ENCODE data around the gene KLHDC7B. TPM values are rescaled to one million over a fixed set of nuclear protein-coding genes. Genes with fewer than 3 reads are reported as not detected.
A peak's percentile ranks its signal among the peaks of the same experiment; 100 is the strongest.

The KLHDC7B gene
- total and polyA plus RNA-seq, 2 of the 13 experiments (the other 11 are each of a cell fraction or from before 2014, with no cell fraction given), result 0.11 TPM; not detected in 1

DNA sequence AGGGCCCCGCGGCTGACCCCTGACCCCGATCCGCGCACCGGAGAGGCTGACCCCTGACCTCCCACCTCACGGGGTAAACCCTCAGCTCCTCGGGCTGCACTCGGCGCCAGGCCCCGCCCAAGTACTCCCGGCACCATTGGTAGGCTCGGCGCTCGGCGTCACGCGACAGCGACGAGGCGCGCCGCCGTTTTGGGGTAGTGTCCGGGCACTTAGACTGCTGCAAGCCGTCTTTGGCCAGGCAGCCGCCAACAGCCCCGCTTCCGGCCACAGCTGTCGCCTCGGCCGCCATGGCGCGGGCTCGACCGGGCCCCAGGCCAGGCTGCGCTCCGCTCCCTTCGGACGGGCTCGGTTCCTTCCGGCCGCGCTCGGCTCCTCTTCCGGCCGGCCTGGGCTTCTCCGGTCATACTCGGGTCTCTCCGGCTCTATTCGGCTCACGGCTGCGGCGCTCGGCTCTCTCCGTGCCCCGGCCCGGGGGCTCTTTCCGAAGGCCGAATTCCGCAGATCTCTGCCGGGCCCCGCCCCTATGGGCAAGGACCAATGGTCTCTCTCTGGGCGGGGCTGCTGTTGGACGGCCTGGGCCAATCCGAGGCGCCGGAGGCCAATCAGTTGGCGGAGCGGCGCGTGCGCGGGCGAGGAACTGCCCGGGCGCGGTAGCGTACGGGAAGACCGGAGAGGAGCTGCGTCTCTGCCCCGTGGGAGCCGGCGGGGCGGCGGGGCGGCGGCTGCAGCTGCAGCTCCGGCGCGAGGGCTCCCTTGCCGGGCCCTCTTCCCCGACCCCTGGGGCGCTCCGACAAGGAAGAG lies 37.0 kb downstream of the KLHDC7B start, which contains the start of gene CHKB (continued):
- TF ChIP-seq, protein P1, sequence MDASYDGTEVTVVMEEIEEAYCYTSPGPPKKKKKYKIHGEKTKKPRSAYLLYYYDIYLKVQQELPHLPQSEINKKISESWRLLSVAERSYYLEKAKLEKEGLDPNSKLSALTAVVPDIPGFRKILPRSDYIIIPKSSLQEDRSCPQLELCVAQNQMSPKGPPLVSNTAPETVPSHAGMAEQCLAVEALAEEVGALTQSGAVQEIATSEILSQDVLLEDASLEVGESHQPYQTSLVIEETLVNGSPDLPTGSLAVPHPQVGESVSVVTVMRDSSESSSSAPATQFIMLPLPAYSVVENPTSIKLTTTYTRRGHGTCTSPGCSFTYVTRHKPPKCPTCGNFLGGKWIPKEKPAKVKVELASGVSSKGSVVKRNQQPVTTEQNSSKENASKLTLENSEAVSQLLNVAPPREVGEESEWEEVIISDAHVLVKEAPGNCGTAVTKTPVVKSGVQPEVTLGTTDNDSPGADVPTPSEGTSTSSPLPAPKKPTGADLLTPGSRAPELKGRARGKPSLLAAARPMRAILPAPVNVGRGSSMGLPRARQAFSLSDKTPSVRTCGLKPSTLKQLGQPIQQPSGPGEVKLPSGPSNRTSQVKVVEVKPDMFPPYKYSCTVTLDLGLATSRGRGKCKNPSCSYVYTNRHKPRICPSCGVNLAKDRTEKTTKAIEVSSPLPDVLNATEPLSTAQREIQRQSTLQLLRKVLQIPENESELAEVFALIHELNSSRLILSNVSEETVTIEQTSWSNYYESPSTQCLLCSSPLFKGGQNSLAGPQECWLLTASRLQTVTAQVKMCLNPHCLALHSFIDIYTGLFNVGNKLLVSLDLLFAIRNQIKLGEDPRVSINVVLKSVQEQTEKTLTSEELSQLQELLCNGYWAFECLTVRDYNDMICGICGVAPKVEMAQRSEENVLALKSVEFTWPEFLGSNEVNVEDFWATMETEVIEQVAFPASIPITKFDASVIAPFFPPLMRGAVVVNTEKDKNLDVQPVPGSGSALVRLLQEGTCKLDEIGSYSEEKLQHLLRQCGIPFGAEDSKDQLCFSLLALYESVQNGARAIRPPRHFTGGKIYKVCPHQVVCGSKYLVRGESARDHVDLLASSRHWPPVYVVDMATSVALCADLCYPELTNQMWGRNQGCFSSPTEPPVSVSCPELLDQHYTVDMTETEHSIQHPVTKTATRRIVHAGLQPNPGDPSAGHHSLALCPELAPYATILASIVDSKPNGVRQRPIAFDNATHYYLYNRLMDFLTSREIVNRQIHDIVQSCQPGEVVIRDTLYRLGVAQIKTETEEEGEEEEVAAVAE (CRISPR knock-in tag; IDR thresholded peaks at IDR 0.05; ENCODE audit: borderline replicate concordance), result 0 out of 2 replicates have a peak, but pooled peaks have one; percentile 39
- no peak for TF ChIP-seq ZNF260 (CRISPR knock-in tag; IDR thresholded peaks at IDR 0.05; ENCODE audit: borderline replicate concordance, low read depth)
- TF ChIP-seq, protein P2, sequence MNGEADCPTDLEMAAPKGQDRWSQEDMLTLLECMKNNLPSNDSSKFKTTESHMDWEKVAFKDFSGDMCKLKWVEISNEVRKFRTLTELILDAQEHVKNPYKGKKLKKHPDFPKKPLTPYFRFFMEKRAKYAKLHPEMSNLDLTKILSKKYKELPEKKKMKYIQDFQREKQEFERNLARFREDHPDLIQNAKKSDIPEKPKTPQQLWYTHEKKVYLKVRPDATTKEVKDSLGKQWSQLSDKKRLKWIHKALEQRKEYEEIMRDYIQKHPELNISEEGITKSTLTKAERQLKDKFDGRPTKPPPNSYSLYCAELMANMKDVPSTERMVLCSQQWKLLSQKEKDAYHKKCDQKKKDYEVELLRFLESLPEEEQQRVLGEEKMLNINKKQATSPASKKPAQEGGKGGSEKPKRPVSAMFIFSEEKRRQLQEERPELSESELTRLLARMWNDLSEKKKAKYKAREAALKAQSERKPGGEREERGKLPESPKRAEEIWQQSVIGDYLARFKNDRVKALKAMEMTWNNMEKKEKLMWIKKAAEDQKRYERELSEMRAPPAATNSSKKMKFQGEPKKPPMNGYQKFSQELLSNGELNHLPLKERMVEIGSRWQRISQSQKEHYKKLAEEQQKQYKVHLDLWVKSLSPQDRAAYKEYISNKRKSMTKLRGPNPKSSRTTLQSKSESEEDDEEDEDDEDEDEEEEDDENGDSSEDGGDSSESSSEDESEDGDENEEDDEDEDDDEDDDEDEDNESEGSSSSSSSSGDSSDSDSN (CRISPR knock-in tag; IDR thresholded peaks at IDR 0.05), result peak; percentile 65
- 0 out of 2 replicates have a peak, but pooled peaks have one; percentile 40 for TF ChIP-seq ZNF556 (CRISPR knock-in tag; IDR thresholded peaks at IDR 0.05; ENCODE audit: borderline replicate concordance)
- peak; percentile 72 for TF ChIP-seq GABPA (IDR thresholded peaks at IDR 0.05; ENCODE audit: low read depth, low read length)
- TF ChIP-seq GABPA (CRISPR knock-in tag; IDR thresholded peaks at IDR 0.05; ENCODE audit: low read depth), result peak; percentile 76
- peak; percentile 38; the same call in 1 of the 2 replicates for TF ChIP-seq ZFP36L1 (CRISPR knock-in tag; IDR thresholded peaks at IDR 0.05)
- no peak for TF ChIP-seq ZNF749 (CRISPR knock-in tag; IDR thresholded peaks at IDR 0.05; ENCODE audit: borderline replicate concordance)
- TF ChIP-seq, protein P3, sequence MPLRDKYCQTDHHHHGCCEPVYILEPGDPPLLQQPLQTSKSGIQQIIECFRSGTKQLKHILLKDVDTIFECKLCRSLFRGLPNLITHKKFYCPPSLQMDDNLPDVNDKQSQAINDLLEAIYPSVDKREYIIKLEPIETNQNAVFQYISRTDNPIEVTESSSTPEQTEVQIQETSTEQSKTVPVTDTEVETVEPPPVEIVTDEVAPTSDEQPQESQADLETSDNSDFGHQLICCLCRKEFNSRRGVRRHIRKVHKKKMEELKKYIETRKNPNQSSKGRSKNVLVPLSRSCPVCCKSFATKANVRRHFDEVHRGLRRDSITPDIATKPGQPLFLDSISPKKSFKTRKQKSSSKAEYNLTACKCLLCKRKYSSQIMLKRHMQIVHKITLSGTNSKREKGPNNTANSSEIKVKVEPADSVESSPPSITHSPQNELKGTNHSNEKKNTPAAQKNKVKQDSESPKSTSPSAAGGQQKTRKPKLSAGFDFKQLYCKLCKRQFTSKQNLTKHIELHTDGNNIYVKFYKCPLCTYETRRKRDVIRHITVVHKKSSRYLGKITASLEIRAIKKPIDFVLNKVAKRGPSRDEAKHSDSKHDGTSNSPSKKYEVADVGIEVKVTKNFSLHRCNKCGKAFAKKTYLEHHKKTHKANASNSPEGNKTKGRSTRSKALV (CRISPR knock-in tag; IDR thresholded peaks at IDR 0.05), result peak; percentile 82
- TF ChIP-seq NKX3-1 (CRISPR knock-in tag; IDR thresholded peaks at IDR 0.05), result 0 out of 2 replicates have a peak, but pooled peaks have one; percentile 9
- peak; percentile 62; the same call in 1 of the 3 replicates for TF ChIP-seq MXI1 (IDR thresholded peaks at IDR 0.05; ENCODE audit: borderline replicate concordance, low read depth, low read length)
- peak; percentile 52; the same call in 1 of the 2 replicates for TF ChIP-seq ZNF589 (CRISPR knock-in tag; conservative IDR thresholded peaks at IDR 0.05)
- TF ChIP-seq RARG (CRISPR knock-in tag; IDR thresholded peaks at IDR 0.05; ENCODE audit: low read depth), result no peak
- TF ChIP-seq ERF (CRISPR knock-in tag; IDR thresholded peaks at IDR 0.05), result no peak
- 0 out of 2 replicates have a peak, but pooled peaks have one; percentile 59 for TF ChIP-seq NRL (CRISPR knock-in tag; IDR thresholded peaks at IDR 0.05; ENCODE audit: borderline replicate concordance)
- 0 out of 2 replicates have a peak, but pooled peaks have one; percentile 28 for TF ChIP-seq RCOR2 (CRISPR knock-in tag; IDR thresholded peaks at IDR 0.05)
- TF ChIP-seq, protein P4, sequence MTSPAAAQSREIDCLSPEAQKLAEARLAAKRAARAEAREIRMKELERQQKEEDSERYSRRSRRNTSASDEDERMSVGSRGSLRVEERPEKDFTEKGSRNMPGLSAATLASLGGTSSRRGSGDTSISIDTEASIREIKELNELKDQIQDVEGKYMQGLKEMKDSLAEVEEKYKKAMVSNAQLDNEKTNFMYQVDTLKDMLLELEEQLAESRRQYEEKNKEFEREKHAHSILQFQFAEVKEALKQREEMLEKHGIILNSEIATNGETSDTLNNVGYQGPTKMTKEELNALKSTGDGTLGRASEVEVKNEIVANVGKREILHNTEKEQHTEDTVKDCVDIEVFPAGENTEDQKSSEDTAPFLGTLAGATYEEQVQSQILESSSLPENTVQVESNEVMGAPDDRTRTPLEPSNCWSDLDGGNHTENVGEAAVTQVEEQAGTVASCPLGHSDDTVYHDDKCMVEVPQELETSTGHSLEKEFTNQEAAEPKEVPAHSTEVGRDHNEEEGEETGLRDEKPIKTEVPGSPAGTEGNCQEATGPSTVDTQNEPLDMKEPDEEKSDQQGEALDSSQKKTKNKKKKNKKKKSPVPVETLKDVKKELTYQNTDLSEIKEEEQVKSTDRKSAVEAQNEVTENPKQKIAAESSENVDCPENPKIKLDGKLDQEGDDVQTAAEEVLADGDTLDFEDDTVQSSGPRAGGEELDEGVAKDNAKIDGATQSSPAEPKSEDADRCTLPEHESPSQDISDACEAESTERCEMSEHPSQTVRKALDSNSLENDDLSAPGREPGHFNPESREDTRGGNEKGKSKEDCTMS (CRISPR knock-in tag; conservative IDR thresholded peaks at IDR 0.05), result no peak
